Measurements from ENCODE around the gene RIPOR2.

DNA sequence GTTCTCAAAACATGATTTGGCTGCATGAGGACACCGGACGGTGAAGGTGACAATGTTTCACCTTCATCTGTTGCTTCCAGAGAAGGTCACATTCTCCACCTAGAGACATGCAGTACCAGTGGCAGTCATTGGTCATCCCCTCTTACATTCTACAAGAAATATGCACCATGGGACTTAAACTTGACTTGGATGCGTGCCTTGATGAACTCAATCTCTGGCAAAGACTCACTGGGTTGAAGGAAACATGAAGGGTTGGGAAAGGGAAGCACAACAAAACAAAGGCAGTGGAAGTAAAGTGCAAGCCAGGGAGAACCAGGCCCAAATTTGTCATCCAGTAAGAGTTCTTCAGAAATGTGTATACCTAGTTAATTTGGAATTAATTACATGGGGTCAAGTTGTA is 97.7 kb downstream of the RIPOR2 start:
- no peak for TF ChIP-seq POLR2A (IDR thresholded peaks at IDR 0.05)
- TF ChIP-seq CTCF (IDR thresholded peaks at IDR 0.05), result no peak
